ENCODE measurements around the gene ETS1.

ETS1 gene

GRCh38 chr11:128535468-128536457 lies 51.6 kb downstream of the ETS1 start:
- no peak overlapping the region for H3K4me3 ChIP-seq (ENCODE audit: low read depth, low read length)
- no peak overlapping the region for H3K27ac ChIP-seq (ENCODE audit: low read depth, low read length)
- no peaks in the 10 kb centered on the region for H3K27me3 ChIP-seq (ENCODE audit: insufficient read depth, low read length)
- H2AFZ ChIP-seq (ENCODE audit: low read length, unreplicated experiment): no peak overlapping the region
- H3K4me1 ChIP-seq (ENCODE audit: control insufficient read depth, insufficient read depth, low read length, unreplicated experiment): peaks cover 2% of the 10 kb centered on the region
- no peaks in the 10 kb centered on the region for H3K79me2 ChIP-seq (ENCODE audit: control insufficient read depth, insufficient read depth, low read length, unreplicated experiment)
- H3K36me3 ChIP-seq (ENCODE audit: insufficient read depth, low read length): no peaks in the 10 kb centered on the region

DNA sequence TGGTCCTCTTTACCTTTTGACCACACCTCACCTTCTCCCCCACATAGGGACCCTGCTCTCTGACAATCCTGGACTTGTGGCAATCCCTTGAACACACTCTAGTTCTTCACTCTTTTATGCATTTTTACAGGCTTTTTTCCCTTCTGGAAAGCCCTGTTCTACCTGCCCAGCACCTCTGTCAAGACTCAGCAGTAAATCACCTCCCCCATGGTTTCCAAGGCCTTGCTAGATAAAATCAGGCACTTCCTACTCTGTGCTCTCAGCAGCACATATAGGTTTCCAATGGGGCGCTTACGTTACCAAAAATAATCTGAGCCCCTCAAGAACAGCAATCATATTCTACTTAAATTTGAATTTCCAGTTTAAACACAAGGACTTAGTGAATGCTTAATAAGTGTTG lies 53.9 kb downstream of the ETS1 start:
- Histone ChIP-seq H3K36me3 (ENCODE audit: insufficient read depth, low read length) (no peaks in the 10 kb centered on the region), H2AFZ (ENCODE audit: low read length, unreplicated experiment) (no peak overlapping the region), H3K27me3 (ENCODE audit: insufficient read depth, low read length) (no peaks in the 10 kb centered on the region), H3K4me3 (ENCODE audit: low read depth, low read length) (no peak overlapping the region), H3K79me2 (ENCODE audit: control insufficient read depth, insufficient read depth, low read length, unreplicated experiment) (no peaks in the 10 kb centered on the region), H3K27ac (ENCODE audit: low read depth, low read length) (no peak overlapping the region), H3K4me1 (ENCODE audit: control insufficient read depth, insufficient read depth, low read length, unreplicated experiment) (peaks cover 18% of the 10 kb centered on the region)

GRCh38 chr11:128532572-128533091 lies 54.7 kb downstream of the ETS1 start:
- Histone ChIP-seq H2AFZ (ENCODE audit: low read length, unreplicated experiment) (no peak overlapping the region), H3K4me1 (ENCODE audit: control insufficient read depth, insufficient read depth, low read length, unreplicated experiment) (peaks cover 18% of the 10 kb centered on the region), H3K27me3 (ENCODE audit: insufficient read depth, low read length) (no peaks in the 10 kb centered on the region), H3K79me2 (ENCODE audit: control insufficient read depth, insufficient read depth, low read length, unreplicated experiment) (no peaks in the 10 kb centered on the region), H3K27ac (ENCODE audit: low read depth, low read length) (no peak overlapping the region), H3K36me3 (ENCODE audit: insufficient read depth, low read length) (no peaks in the 10 kb centered on the region), H3K4me3 (ENCODE audit: low read depth, low read length) (no peak overlapping the region)

DNA sequence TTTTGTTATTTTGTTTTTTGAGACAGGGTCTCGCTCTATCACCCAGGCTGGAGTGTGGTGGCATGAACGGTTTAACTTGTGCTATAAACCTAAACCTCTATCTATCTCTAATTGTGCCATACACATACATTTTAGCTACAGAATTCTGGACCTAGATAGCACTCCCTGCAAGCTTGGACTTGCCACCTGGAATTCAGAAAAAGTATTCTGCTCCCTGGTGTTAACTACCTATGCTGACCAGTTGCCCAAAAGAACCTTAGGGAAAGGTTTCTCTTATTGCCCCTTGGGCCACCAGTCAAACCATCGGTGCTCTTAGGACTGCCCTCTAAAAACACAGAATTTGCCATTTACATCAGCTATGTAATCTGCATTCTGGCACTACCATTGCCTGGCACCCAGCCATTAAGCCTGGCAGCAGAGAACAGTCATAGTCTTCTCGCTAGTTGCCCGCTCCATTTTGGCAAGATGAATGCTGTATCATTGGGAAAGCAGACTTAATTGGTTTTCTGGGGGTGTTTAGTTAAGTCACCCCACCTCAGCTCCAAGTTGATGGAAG lies 55.3 kb downstream of the ETS1 start:
- Histone ChIP-seq H3K4me3 (ENCODE audit: low read depth, low read length) (no peak overlapping the region), H2AFZ (ENCODE audit: low read length, unreplicated experiment) (no peak overlapping the region), H3K36me3 (ENCODE audit: insufficient read depth, low read length) (no peaks in the 10 kb centered on the region), H3K27ac (ENCODE audit: low read depth, low read length) (no peak overlapping the region), H3K4me1 (ENCODE audit: control insufficient read depth, insufficient read depth, low read length, unreplicated experiment) (peaks cover 18% of the 10 kb centered on the region), H3K79me2 (ENCODE audit: control insufficient read depth, insufficient read depth, low read length, unreplicated experiment) (no peaks in the 10 kb centered on the region), H3K27me3 (ENCODE audit: insufficient read depth, low read length) (no peaks in the 10 kb centered on the region)

GRCh38 chr11:128531588-128531987 lies 55.8 kb downstream of the ETS1 start:
- H2AFZ ChIP-seq (ENCODE audit: low read length, unreplicated experiment): no peak overlapping the region
- no peak overlapping the region for H3K27ac ChIP-seq (ENCODE audit: low read depth, low read length)
- H3K4me1 ChIP-seq (ENCODE audit: control insufficient read depth, insufficient read depth, low read length, unreplicated experiment): peaks cover 18% of the 10 kb centered on the region
- H3K36me3 ChIP-seq (ENCODE audit: insufficient read depth, low read length): no peaks in the 10 kb centered on the region
- H3K27me3 ChIP-seq (ENCODE audit: insufficient read depth, low read length): no peaks in the 10 kb centered on the region
- H3K4me3 ChIP-seq (ENCODE audit: low read depth, low read length): no peak overlapping the region
- H3K79me2 ChIP-seq (ENCODE audit: control insufficient read depth, insufficient read depth, low read length, unreplicated experiment): no peaks in the 10 kb centered on the region

DNA sequence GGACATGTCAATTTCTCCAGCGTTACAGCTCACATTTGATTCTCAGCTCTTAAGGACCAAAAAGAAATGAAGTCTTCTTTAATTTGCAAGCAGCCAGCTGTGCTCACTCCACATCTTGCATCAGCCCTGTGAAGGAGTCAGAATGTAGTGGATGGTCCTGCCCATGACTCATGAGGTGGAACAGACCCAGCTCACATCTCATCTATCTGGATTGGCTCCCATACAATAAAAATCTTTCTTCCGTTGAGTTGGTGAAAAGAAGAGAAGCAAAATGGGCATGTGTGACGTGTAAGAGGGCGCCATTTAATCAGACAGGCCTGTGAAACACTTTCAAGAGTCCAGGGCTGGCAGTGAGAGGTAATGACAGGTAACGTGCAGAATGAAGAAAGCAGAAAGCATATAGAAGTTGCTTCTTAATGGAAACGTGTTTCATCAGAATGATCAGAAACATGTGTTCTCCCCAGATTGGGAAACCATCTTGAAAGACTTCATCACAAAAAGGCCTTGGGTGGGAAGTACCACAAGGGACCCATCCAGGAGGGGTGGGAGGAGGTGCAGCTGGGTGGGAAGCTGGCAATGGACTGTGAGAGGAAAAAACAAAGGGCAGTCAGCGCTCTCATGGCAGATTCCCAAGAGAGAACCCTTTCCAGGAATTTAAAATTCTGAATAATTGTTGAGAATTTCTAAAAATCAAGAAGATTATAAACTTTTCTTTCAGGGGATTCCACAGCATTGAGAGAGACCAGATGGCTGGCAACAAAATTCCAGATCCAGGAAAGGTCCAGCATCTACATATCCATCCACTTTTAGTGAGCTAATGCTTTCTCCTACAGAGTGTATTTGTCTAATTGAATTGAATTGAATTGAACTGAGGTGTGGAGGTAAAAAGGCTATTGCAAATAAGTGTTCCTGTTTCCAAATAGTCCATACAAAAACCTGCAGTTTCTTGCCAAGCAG lies 57.0 kb downstream of the ETS1 start:
- Histone ChIP-seq H3K27me3 (ENCODE audit: insufficient read depth, low read length) (no peaks in the 10 kb centered on the region), H3K4me1 (ENCODE audit: control insufficient read depth, insufficient read depth, low read length, unreplicated experiment) (peaks cover 24% of the 10 kb centered on the region), H3K27ac (ENCODE audit: low read depth, low read length) (peak overlapping the region; percentile 68), H3K4me3 (ENCODE audit: low read depth, low read length) (peak overlapping the region; percentile 11; the same call in 1 of the 2 replicates), H3K36me3 (ENCODE audit: insufficient read depth, low read length) (no peaks in the 10 kb centered on the region), H3K79me2 (ENCODE audit: control insufficient read depth, insufficient read depth, low read length, unreplicated experiment) (no peaks in the 10 kb centered on the region), H2AFZ (ENCODE audit: low read length, unreplicated experiment) (peak overlapping the region; percentile 83)

DNA sequence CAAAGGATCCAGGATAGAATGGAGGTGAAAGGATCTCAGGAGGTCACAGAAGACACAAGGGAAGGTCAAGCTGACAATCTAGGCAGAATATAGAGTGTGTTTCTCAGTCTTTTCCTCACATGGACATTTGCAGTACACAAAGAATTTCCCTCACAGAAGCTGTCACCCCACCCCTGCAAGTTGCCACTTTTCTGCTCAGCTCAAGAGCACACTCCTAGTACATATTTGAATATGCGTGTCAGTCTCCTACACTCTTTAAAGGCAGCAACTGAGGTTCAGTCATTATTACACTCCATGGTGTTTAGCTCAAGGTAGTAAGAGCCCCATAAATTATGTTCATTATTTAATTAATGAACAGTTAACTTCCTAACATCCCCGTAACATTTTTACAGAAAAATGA lies 59.1 kb downstream of the ETS1 start:
- Histone ChIP-seq H3K79me2 (ENCODE audit: control insufficient read depth, insufficient read depth, low read length, unreplicated experiment) (peaks cover 9% of the 10 kb centered on the region), H3K27ac (ENCODE audit: low read depth, low read length) (no peak overlapping the region), H3K4me1 (ENCODE audit: control insufficient read depth, insufficient read depth, low read length, unreplicated experiment) (peaks cover 45% of the 10 kb centered on the region), H3K4me3 (ENCODE audit: low read depth, low read length) (no peak overlapping the region), H3K27me3 (ENCODE audit: insufficient read depth, low read length) (no peaks in the 10 kb centered on the region), H2AFZ (ENCODE audit: low read length, unreplicated experiment) (no peak overlapping the region), H3K36me3 (ENCODE audit: insufficient read depth, low read length) (no peaks in the 10 kb centered on the region)

DNA sequence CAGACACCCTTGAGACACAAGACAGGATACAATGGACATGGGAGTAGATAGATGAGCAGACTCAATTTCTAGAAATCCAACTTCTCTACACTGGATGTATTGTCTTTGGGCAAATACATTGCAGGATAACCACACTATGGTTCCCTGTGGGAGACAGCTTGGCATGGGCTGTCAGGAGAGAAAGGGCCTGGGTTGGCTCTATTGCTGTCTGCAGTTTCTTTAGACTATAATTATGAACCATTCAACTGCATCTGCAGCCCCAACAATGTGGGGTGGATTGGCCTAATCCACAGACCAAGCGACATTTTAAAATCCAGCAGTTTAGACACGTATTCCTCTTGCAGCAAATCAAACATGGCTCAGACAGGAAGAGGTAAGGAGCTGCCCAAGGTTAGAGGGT lies 60.3 kb downstream of the ETS1 start:
- peaks cover 50% of the 10 kb centered on the region for H3K4me1 ChIP-seq (ENCODE audit: control insufficient read depth, insufficient read depth, low read length, unreplicated experiment)
- no peaks in the 10 kb centered on the region for H3K27me3 ChIP-seq (ENCODE audit: insufficient read depth, low read length)
- peaks cover 15% of the 10 kb centered on the region for H3K79me2 ChIP-seq (ENCODE audit: control insufficient read depth, insufficient read depth, low read length, unreplicated experiment)
- H3K36me3 ChIP-seq (ENCODE audit: insufficient read depth, low read length): no peaks in the 10 kb centered on the region
- H3K4me3 ChIP-seq (ENCODE audit: low read depth, low read length): no peak overlapping the region
- no peak overlapping the region for H2AFZ ChIP-seq (ENCODE audit: low read length, unreplicated experiment)
- no peak overlapping the region for H3K27ac ChIP-seq (ENCODE audit: low read depth, low read length)

- peaks cover 29% of the 10 kb centered on the region for H3K79me2 ChIP-seq (ENCODE audit: control insufficient read depth, insufficient read depth, low read length, unreplicated experiment)
- H3K27me3 ChIP-seq (ENCODE audit: insufficient read depth, low read length): no peaks in the 10 kb centered on the region
- peak overlapping the region; percentile 99 for H3K27ac ChIP-seq (ENCODE audit: low read depth, low read length)
- H3K4me3 ChIP-seq (ENCODE audit: low read depth, low read length): peak overlapping the region; percentile 49; the same call in 1 of the 2 replicates
- H2AFZ ChIP-seq (ENCODE audit: low read length, unreplicated experiment): peak overlapping the region; percentile 58
- H3K4me1 ChIP-seq (ENCODE audit: control insufficient read depth, insufficient read depth, low read length, unreplicated experiment): peaks cover 47% of the 10 kb centered on the region
- H3K36me3 ChIP-seq (ENCODE audit: insufficient read depth, low read length): peaks cover 1% of the 10 kb centered on the region; the same call in 1 of the 2 replicates
Observed at GRCh38 chr11:128525411-128526243, 61.7 kb downstream of the ETS1 start.

All from ACC112 (cell line).